SU-DHL-6 (cell line): ENCODE data around the gene ERG.

Source experiments
- H2AFZ ChIP-seq: fragments of 200-600 bp; sonication (generic); 2 replicates; pipeline ENCODE4 v1.6.1; 2014; ENCODE audit warnings: low read depth, mild to moderate bottlenecking, moderate library complexity, mixed read lengths, antibody characterized with exemption, low read length; ENCODE audit not compliant: severe bottlenecking
- H3F3A ChIP-seq: fragments of 200-600 bp; shearing (Covaris generic); 2 replicates; pipeline ENCODE4 v1.6.0; 2016; ENCODE audit warnings: antibody characterized with exemption, mild to moderate bottlenecking; ENCODE audit not compliant: insufficient read depth
- H3K27ac ChIP-seq: fragments of 200-600 bp; sonication (generic); 2 replicates; pipeline ENCODE4 v1.5.1; 2016; ENCODE audit warnings: low read depth, mild to moderate bottlenecking, low read length, moderate library complexity, mixed read lengths
- H3K27me3 ChIP-seq: fragments of 200-600 bp; sonication (generic), shearing (Covaris generic); 2 replicates; pipeline ENCODE4 v1.6.0; 2014; ENCODE audit warnings: mild to moderate bottlenecking, low read length
- H3K36me3 ChIP-seq: fragments of 200-600 bp; sonication (generic); 2 replicates; pipeline ENCODE4 v1.6.1; 2014; ENCODE audit warnings: mild to moderate bottlenecking, low read length, mixed read lengths
- H3K4me2 ChIP-seq: fragments of 300-600, 200-600 bp; shearing (Covaris generic), sonication (generic); 2 replicates; pipeline ENCODE4 v1.6.0; 2014; ENCODE audit warnings: low read length, low read depth, mild to moderate bottlenecking; ENCODE audit not compliant: poor library complexity, severe bottlenecking
- H3K4me3 ChIP-seq: fragments of 200-600 bp; sonication (generic); 2 replicates; pipeline ENCODE4 v1.5.1; 2014; ENCODE audit warnings: antibody characterized with exemption, low read length, mild to moderate bottlenecking, mixed read lengths; ENCODE audit not compliant: insufficient read depth, poor library complexity, severe bottlenecking
- H3K79me2 ChIP-seq: fragments of 200-600 bp; sonication (generic); 2 replicates; pipeline ENCODE4 v1.6.1; 2014; ENCODE audit warnings: mild to moderate bottlenecking, low read length, moderate library complexity; ENCODE audit not compliant: insufficient read depth
- H3K9ac ChIP-seq: fragments of 200-600 bp; sonication (generic); 2 replicates; pipeline ENCODE4 v1.7.0; 2014; ENCODE audit warnings: mild to moderate bottlenecking, low read length
- H3K9me2 ChIP-seq: fragments of 200-600 bp; sonication (generic); replicated peaks from 2 replicates; pipeline ENCODE4 v1.6.1; 2014; ENCODE audit warnings: low read length; ENCODE audit not compliant: insufficient read depth
- H3K9me3 ChIP-seq: fragments of 200-600 bp; sonication (generic); 2 replicates; pipeline ENCODE4 v1.6.1; 2014; ENCODE audit warnings: low read length, mixed read lengths; ENCODE audit not compliant: insufficient read depth
- H4K20me1 ChIP-seq: fragments of 200-600 bp; sonication (generic); 2 replicates; pipeline ENCODE4 v1.6.1; 2014; ENCODE audit warnings: low read depth, mild to moderate bottlenecking, antibody characterized with exemption, low read length, moderate library complexity, mixed read lengths
- EZH2phosphoT487 ChIP-seq: fragments of 200-600 bp; sonication (generic), shearing (Covaris generic); conservative IDR thresholded peaks from 2 replicates; pipeline ENCODE4 v1.6.1; 2018; ENCODE audit warnings: mild to moderate bottlenecking, antibody characterized with exemption, low read length, moderate library complexity, mixed read lengths
- TF ChIP-seq, protein P1 (sequence below): fragments of 200-600 bp; sonication (generic); IDR thresholded peaks from one replicate; pipeline ENCODE4 v1.5.1; 2017; ENCODE audit warnings: antibody characterized with exemption, mild to moderate bottlenecking, low read length, moderate library complexity; ENCODE audit not compliant: insufficient read depth, poor library complexity, severe bottlenecking

Gene ERG

GRCh38 chr21:38361324-38361723 is 137.0 kb downstream of the ERG start:
- Histone ChIP-seq H3K27ac (no peak overlapping the region), H2AFZ (no peak overlapping the region), H3K27me3 (no peaks in the 10 kb centered on the region), H3K4me3 (no peak overlapping the region), H3K4me2 (no peak overlapping the region), H3K9me3 (no peaks in the 10 kb centered on the region), H3K36me3 (no peaks in the 10 kb centered on the region), H3K9me2 (0 out of 2 replicates have a peak, but pooled peaks cover 6% of the 10 kb centered on the region), H4K20me1 (no peaks in the 10 kb centered on the region), H3K9ac (no peak overlapping the region), H3F3A (no peaks in the 10 kb centered on the region), H3K79me2 (no peaks in the 10 kb centered on the region)
- TF ChIP-seq EZH2phosphoT487 = no peak
- TF ChIP-seq, protein P1, sequence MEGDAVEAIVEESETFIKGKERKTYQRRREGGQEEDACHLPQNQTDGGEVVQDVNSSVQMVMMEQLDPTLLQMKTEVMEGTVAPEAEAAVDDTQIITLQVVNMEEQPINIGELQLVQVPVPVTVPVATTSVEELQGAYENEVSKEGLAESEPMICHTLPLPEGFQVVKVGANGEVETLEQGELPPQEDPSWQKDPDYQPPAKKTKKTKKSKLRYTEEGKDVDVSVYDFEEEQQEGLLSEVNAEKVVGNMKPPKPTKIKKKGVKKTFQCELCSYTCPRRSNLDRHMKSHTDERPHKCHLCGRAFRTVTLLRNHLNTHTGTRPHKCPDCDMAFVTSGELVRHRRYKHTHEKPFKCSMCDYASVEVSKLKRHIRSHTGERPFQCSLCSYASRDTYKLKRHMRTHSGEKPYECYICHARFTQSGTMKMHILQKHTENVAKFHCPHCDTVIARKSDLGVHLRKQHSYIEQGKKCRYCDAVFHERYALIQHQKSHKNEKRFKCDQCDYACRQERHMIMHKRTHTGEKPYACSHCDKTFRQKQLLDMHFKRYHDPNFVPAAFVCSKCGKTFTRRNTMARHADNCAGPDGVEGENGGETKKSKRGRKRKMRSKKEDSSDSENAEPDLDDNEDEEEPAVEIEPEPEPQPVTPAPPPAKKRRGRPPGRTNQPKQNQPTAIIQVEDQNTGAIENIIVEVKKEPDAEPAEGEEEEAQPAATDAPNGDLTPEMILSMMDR = no peak

GRCh38 chr21:38359835-38360234 is 138.4 kb downstream of the ERG start:
- Histone ChIP-seq H3K36me3 (no peaks in the 10 kb centered on the region), H3K79me2 (no peaks in the 10 kb centered on the region), H4K20me1 (no peaks in the 10 kb centered on the region), H3K9me3 (no peaks in the 10 kb centered on the region), H3K4me2 (no peak overlapping the region), H3F3A (no peaks in the 10 kb centered on the region), H3K27me3 (no peaks in the 10 kb centered on the region), H3K27ac (no peak overlapping the region), H3K9me2 (0 out of 2 replicates have a peak, but pooled peaks cover 6% of the 10 kb centered on the region), H3K4me3 (no peak overlapping the region), H2AFZ (no peak overlapping the region), H3K9ac (no peak overlapping the region)
- TF ChIP-seq, protein P1 = no peak
- no peak for TF ChIP-seq EZH2phosphoT487

- Histone ChIP-seq H3K9ac (no peak overlapping the region), H3F3A (no peaks in the 10 kb centered on the region), H4K20me1 (no peaks in the 10 kb centered on the region), H3K36me3 (no peaks in the 10 kb centered on the region), H3K4me2 (no peak overlapping the region), H3K27ac (no peak overlapping the region), H3K4me3 (no peak overlapping the region), H3K9me2 (0 out of 2 replicates have a peak, but pooled peaks cover 6% of the 10 kb centered on the region), H3K79me2 (no peaks in the 10 kb centered on the region), H3K9me3 (no peaks in the 10 kb centered on the region), H2AFZ (no peak overlapping the region), H3K27me3 (no peaks in the 10 kb centered on the region)
- TF ChIP-seq, protein P1 = no peak
- no peak for TF ChIP-seq EZH2phosphoT487
These were observed 139.2 kb downstream of the ERG start for GRCh38 chr21:38359090-38359489.
